ENCODE results near the gene TMCC1. TPM values are rescaled to one million over a fixed set of nuclear protein-coding genes. Genes with fewer than 3 reads are reported as not detected.

TMCC1 gene
- 16.8 TPM for polyA plus RNA-seq
- long read RNA-seq, donor 1 = 0 reads
- long read RNA-seq, donor 2 = 0 reads
- long read RNA-seq, donor 3 = 0 reads
- long read RNA-seq, donor 4 = 0 reads
- long read RNA-seq, donor 5, full-length matches to known transcripts = 2 of 2 reads
- long read RNA-seq, donor 5, partial matches to known transcripts = 0 of 2 reads
- long read RNA-seq, donor 5, other reads (novel, unspliced or antisense) = 0 of 2 reads
- long read RNA-seq, donor 6 = 0 reads
- long read RNA-seq, donor 7 = 0 reads
- long read RNA-seq, donor 8, partial matches to known transcripts = 32 of 33 reads
- long read RNA-seq, donor 8, other reads (novel, unspliced or antisense) = 0 of 33 reads
- long read RNA-seq, donor 9 = 0 reads
- long read RNA-seq, donor 10, partial matches to known transcripts = 0 of 2 reads
- long read RNA-seq, donor 10, other reads (novel, unspliced or antisense) = 0 of 2 reads
- long read RNA-seq, donor 11 = 0 reads

DNA sequence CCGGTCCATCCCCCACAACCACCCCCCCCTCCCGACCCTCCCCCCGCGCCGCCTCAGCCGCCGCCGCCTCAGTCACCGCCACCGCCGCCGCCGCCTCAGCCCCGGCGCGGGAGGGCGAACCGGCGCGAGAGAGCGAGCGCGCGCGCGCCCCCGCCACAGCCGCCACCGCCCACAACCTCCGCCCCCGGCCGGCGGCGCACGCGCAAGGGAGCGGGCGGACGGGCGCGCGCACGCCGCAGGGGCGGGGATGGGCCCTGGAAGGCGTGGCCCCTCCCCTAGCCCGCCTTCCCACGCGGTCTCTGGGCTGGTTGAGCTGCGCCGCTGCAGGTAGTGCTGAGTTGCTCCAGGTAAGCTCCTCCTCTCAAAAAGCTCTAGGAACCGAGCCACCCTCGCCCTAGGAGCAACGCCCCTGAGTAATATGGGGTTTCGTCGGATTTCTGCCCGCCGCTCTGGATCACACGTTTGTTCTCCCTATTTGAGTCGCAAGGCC lies at the start of gene TMCC1:
TSS of gene TMCC1 (minus strand) at position 131 of the 490 bp plus-strand sequence.
- peak within 1 kb of the TSS; percentile 87 for H3K4me3 ChIP-seq (ENCODE audit: low read length)
- H3K4me1 ChIP-seq (ENCODE audit: control insufficient read depth, insufficient read depth, low read length) = peaks cover 15% of the 10 kb centered on the region
- WGBS (ENCODE audit: insufficient coverage, low lambda C conversion rate) = no CpG with 5 or more reads among the region's 60 CpGs
- H3K27ac ChIP-seq (ENCODE audit: low read length) = peak within 1 kb of the TSS; percentile 90
- no peaks in the 10 kb centered on the region for H3K36me3 ChIP-seq (ENCODE audit: control insufficient read depth, insufficient read depth, low read length)
- peak; percentile 94 to 96 for DNase-seq
- H3K27me3 ChIP-seq (ENCODE audit: control insufficient read depth, insufficient read depth, low read length) = no peaks in the 10 kb centered on the region
- H3K9me3 ChIP-seq (ENCODE audit: control insufficient read depth, low read depth, low read length) = no peaks in the 10 kb centered on the region

- no peak overlapping the region for H3K4me3 ChIP-seq (ENCODE audit: low read length)
- H3K4me1 ChIP-seq (ENCODE audit: control insufficient read depth, insufficient read depth, low read length) = no peaks in the 10 kb centered on the region
- no peak for DNase-seq
- no peak overlapping the region for H3K27ac ChIP-seq (ENCODE audit: low read length)
- H3K36me3 ChIP-seq (ENCODE audit: control insufficient read depth, insufficient read depth, low read length) = no peaks in the 10 kb centered on the region
- H3K27me3 ChIP-seq (ENCODE audit: control insufficient read depth, insufficient read depth, low read length) = peaks cover 3% of the 10 kb centered on the region
- WGBS (ENCODE audit: insufficient coverage, low lambda C conversion rate) = no CpG with 5 or more reads among the region's 3 CpGs
- no peaks in the 10 kb centered on the region for H3K9me3 ChIP-seq (ENCODE audit: control insufficient read depth, low read depth, low read length)
Measured at GRCh38 chr3:129943020-129943419, 49.5 kb upstream of the TMCC1 start.

- H3K27ac ChIP-seq (ENCODE audit: low read length) = no peak overlapping the region
- DNase-seq = peak; percentile 33 to 42
- H3K36me3 ChIP-seq (ENCODE audit: control insufficient read depth, insufficient read depth, low read length) = no peaks in the 10 kb centered on the region
- no CpG with 5 or more reads among the region's 7 CpGs for WGBS (ENCODE audit: insufficient coverage, low lambda C conversion rate)
- no peak overlapping the region for H3K4me3 ChIP-seq (ENCODE audit: low read length)
- no peaks in the 10 kb centered on the region for H3K4me1 ChIP-seq (ENCODE audit: control insufficient read depth, insufficient read depth, low read length)
- H3K9me3 ChIP-seq (ENCODE audit: control insufficient read depth, low read depth, low read length) = no peaks in the 10 kb centered on the region
- peaks cover 3% of the 10 kb centered on the region for H3K27me3 ChIP-seq (ENCODE audit: control insufficient read depth, insufficient read depth, low read length)
Measured at GRCh38 chr3:129942296-129942695, 48.8 kb upstream of the TMCC1 start.

- Histone ChIP-seq H3K27ac (ENCODE audit: low read length) (no peak overlapping the region), H3K9me3 (ENCODE audit: control insufficient read depth, low read depth, low read length) (no peaks in the 10 kb centered on the region), H3K27me3 (ENCODE audit: control insufficient read depth, insufficient read depth, low read length) (no peaks in the 10 kb centered on the region), H3K4me3 (ENCODE audit: low read length) (no peak overlapping the region), H3K36me3 (ENCODE audit: control insufficient read depth, insufficient read depth, low read length) (no peaks in the 10 kb centered on the region), H3K4me1 (ENCODE audit: control insufficient read depth, insufficient read depth, low read length) (no peaks in the 10 kb centered on the region)
- no peak for DNase-seq
- WGBS (ENCODE audit: insufficient coverage, low lambda C conversion rate) = no CpG with 5 or more reads among the region's 3 CpGs
Measured at GRCh38 chr3:129940086-129940485, 46.6 kb upstream of the TMCC1 start.

DNA sequence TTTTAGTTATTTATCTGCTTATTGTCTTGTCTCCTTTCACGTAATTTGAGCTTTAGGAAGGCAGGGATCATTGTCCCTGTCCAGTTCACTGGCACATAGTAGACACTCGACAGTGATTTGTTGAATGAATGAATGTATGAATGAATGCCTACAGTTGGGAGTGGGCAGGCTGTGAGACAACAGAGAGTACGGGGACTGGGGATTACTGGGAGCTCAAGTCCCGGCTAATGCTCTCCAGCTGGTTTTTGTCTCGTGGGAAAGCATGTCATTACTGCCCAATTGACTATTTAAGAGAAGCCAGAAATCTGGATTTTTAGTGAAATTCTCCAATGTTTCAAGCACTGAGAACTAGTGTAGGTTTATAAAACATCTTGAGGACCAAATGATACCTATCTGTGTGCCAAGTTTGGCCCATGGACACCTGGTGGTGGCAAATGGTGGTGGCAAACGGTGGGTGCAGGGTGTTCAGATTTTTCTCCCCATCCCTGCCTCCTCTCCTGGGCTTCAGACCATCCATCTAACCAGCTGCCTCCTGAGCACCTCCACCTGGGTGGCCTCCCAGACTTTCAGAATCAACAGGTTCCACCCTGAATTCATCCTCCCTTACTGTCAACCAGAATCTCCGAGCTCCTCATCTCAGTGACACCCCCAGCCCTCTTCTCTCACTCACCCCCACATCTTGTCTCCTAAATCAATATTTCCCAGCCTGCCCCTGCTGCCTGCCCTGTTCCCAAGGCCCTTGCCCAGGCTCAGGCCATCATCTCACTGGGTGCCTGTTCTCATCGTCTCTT lies 44.8 kb upstream of the TMCC1 start:
- H3K4me1 ChIP-seq (ENCODE audit: control insufficient read depth, insufficient read depth, low read length) = no peaks in the 10 kb centered on the region
- H3K27me3 ChIP-seq (ENCODE audit: control insufficient read depth, insufficient read depth, low read length) = no peaks in the 10 kb centered on the region
- H3K27ac ChIP-seq (ENCODE audit: low read length) = no peak overlapping the region
- H3K36me3 ChIP-seq (ENCODE audit: control insufficient read depth, insufficient read depth, low read length) = no peaks in the 10 kb centered on the region
- no peak for DNase-seq
- H3K9me3 ChIP-seq (ENCODE audit: control insufficient read depth, low read depth, low read length) = no peaks in the 10 kb centered on the region
- no CpG with 5 or more reads among the region's 8 CpGs for WGBS (ENCODE audit: insufficient coverage, low lambda C conversion rate)
- H3K4me3 ChIP-seq (ENCODE audit: low read length) = no peak overlapping the region

DNA sequence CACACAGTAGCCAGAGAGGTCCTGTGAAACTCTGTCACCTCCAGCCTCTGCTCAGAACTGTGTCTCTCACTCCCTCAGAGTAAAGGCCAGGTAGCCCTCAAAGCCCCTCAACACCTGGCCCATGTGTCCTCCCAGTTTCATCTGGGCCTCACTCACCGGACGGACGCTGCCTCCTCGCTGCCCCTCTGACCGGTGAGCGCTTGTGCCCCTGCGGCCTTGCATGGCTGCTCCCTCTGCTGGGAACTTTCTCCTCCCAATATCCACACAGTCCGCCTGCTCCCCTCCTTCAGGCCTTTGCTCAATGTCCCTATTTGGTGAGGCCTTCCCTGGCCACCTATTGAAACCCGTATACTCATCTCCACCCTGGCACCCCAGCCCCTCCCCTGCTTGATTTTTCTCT lies 44.2 kb upstream of the TMCC1 start:
- H3K4me1 ChIP-seq (ENCODE audit: control insufficient read depth, insufficient read depth, low read length) = no peaks in the 10 kb centered on the region
- H3K4me3 ChIP-seq (ENCODE audit: low read length) = no peak overlapping the region
- H3K36me3 ChIP-seq (ENCODE audit: control insufficient read depth, insufficient read depth, low read length) = no peaks in the 10 kb centered on the region
- H3K9me3 ChIP-seq (ENCODE audit: control insufficient read depth, low read depth, low read length) = no peaks in the 10 kb centered on the region
- no peak overlapping the region for H3K27ac ChIP-seq (ENCODE audit: low read length)
- no peak for DNase-seq
- H3K27me3 ChIP-seq (ENCODE audit: control insufficient read depth, insufficient read depth, low read length) = no peaks in the 10 kb centered on the region
- WGBS (ENCODE audit: insufficient coverage, low lambda C conversion rate) = no CpG with 5 or more reads among the region's 9 CpGs

DNA sequence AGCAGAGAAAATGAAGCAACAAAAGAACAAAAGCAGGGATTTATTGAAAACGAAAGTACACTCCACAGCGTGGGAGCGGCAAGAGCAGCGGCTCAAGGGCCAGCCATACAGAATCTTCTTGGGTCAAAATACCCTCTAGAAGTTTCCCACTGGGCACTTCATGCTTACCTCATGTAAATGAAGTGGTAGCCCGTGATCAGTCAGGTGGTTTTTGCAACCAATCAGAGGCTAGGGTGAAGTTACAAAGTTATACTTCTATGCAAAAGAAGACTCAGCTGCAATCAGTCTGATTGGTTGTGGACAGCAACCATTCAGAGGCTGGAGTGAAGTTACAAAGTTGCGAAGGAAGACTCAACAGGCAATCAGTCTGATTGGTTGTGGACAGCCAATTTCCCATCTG lies 43.2 kb upstream of the TMCC1 start:
- Histone ChIP-seq H3K27me3 (ENCODE audit: control insufficient read depth, insufficient read depth, low read length) (no peaks in the 10 kb centered on the region), H3K27ac (ENCODE audit: low read length) (no peak overlapping the region), H3K4me3 (ENCODE audit: low read length) (no peak overlapping the region), H3K4me1 (ENCODE audit: control insufficient read depth, insufficient read depth, low read length) (no peaks in the 10 kb centered on the region), H3K9me3 (ENCODE audit: control insufficient read depth, low read depth, low read length) (no peaks in the 10 kb centered on the region), H3K36me3 (ENCODE audit: control insufficient read depth, insufficient read depth, low read length) (no peaks in the 10 kb centered on the region)
- DNase-seq = peak in 1 of 2 donors; percentile 37
- WGBS (ENCODE audit: insufficient coverage, low lambda C conversion rate) = 60% methylated on average over 1 of the region's 6 CpGs

GRCh38 chr3:129934234-129935123 lies 41.0 kb upstream of the TMCC1 start:
- DNase-seq = peak in 1 of 2 donors; percentile 16
- WGBS (ENCODE audit: insufficient coverage, low lambda C conversion rate) = 29% methylated on average over 3 of the region's 20 CpGs
- H3K27ac ChIP-seq (ENCODE audit: low read length) = no peak overlapping the region
- H3K4me3 ChIP-seq (ENCODE audit: low read length) = no peak overlapping the region
- H3K27me3 ChIP-seq (ENCODE audit: control insufficient read depth, insufficient read depth, low read length) = no peaks in the 10 kb centered on the region
- no peaks in the 10 kb centered on the region for H3K36me3 ChIP-seq (ENCODE audit: control insufficient read depth, insufficient read depth, low read length)
- no peaks in the 10 kb centered on the region for H3K9me3 ChIP-seq (ENCODE audit: control insufficient read depth, low read depth, low read length)
- no peaks in the 10 kb centered on the region for H3K4me1 ChIP-seq (ENCODE audit: control insufficient read depth, insufficient read depth, low read length)

DNA sequence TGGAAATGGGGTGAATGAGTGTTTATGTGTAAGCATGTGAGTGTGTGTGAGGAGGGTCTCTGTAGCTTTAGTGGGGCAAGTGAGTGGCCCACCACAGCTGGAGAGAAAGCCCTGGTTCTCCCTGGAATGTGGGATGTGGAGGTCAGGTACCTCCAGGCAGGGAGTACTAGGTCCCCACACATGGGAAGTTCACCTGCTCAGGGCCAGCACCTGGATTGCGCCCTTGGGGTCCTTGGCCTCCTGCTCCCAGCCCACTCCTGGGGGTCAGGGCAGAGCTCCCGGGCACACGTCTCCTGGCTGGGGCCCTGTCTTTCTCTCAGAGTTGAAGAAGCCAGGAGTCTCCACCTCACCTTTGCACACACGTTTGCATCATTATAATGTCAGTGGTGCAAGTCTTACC lies 40.0 kb upstream of the TMCC1 start:
- Histone ChIP-seq H3K4me1 (ENCODE audit: control insufficient read depth, insufficient read depth, low read length) (no peaks in the 10 kb centered on the region), H3K9me3 (ENCODE audit: control insufficient read depth, low read depth, low read length) (no peaks in the 10 kb centered on the region), H3K4me3 (ENCODE audit: low read length) (no peak overlapping the region), H3K27me3 (ENCODE audit: control insufficient read depth, insufficient read depth, low read length) (no peaks in the 10 kb centered on the region), H3K36me3 (ENCODE audit: control insufficient read depth, insufficient read depth, low read length) (no peaks in the 10 kb centered on the region), H3K27ac (ENCODE audit: low read length) (no peak overlapping the region)
- WGBS (ENCODE audit: insufficient coverage, low lambda C conversion rate) = no CpG with 5 or more reads among the region's 4 CpGs
- no peak for DNase-seq

GRCh38 chr3:129929383-129929782 lies 35.9 kb upstream of the TMCC1 start:
- no peaks in the 10 kb centered on the region for H3K9me3 ChIP-seq (ENCODE audit: control insufficient read depth, low read depth, low read length)
- 100% methylated on average over 1 of the region's 1 CpG for WGBS (ENCODE audit: insufficient coverage, low lambda C conversion rate)
- no peak overlapping the region for H3K4me3 ChIP-seq (ENCODE audit: low read length)
- DNase-seq = no peak
- no peaks in the 10 kb centered on the region for H3K36me3 ChIP-seq (ENCODE audit: control insufficient read depth, insufficient read depth, low read length)
- H3K27ac ChIP-seq (ENCODE audit: low read length) = no peak overlapping the region
- no peaks in the 10 kb centered on the region for H3K4me1 ChIP-seq (ENCODE audit: control insufficient read depth, insufficient read depth, low read length)
- H3K27me3 ChIP-seq (ENCODE audit: control insufficient read depth, insufficient read depth, low read length) = no peaks in the 10 kb centered on the region

All from large intestine (tissue), 12 donors.